Pulmonary artery endothelial cell (primary cell): Measurements from ENCODE around the gene IGLON5. TPM values are rescaled to one million over a fixed set of nuclear protein-coding genes. Genes with fewer than 3 reads are reported as not detected.

Experiments
- DNase-seq: peaks from one replicate; pipeline ENCODE4 v3.0.0-alpha.2; 2011; ENCODE audit warnings: low read depth, low spot score
- total RNA-seq: library from RNA; depleted of rRNA; stranded (reverse); fragments of >200 nt; gene quantifications from 2 replicates; pipeline ENCODE4 v1.2.3, GENCODE V29; 2014

The IGLON5 gene
- total RNA-seq, 1 donor from 2014 or later = not detected

DNA sequence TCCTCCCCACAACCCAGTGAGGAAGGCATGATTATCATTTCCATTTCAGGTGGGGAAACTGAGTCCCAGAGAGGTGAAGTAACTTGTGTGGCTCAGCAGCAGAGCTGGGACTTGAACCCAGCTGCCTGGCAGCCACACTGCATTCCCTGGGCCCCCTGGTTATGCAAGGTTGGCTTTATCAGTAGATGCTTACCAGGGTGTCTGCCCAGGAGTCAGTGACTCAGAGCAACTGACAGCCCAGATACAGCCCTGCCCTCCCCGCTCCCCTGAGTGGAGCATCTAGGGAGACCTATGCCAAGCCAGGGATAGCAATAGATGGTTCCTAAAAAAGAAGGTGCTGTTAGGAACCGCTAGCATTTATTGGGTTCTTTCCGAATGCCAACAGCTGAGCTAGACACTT, 5.9 kb downstream of the IGLON5 start:
- no peak for DNase-seq

DNA sequence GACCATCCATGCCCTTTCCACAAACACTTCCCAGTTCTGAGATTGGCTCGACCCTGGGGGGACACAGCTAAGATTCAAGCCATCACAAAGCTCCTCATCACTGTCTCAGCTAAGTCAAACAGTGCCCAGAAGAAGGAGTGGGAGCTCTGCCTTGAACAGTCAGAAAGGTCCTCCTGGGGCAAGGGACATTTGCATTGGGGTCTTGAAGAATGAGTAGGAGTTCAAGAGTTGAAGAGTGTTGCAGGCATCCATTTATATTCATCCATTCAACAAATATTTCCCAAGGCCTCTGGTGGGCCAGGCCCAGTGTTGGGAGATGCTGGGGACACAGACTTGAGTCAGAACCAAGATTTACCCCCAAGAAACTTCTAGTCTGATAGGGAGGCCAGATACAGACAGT, 6.5 kb downstream of the IGLON5 start:
- DNase-seq = no peak

DNA sequence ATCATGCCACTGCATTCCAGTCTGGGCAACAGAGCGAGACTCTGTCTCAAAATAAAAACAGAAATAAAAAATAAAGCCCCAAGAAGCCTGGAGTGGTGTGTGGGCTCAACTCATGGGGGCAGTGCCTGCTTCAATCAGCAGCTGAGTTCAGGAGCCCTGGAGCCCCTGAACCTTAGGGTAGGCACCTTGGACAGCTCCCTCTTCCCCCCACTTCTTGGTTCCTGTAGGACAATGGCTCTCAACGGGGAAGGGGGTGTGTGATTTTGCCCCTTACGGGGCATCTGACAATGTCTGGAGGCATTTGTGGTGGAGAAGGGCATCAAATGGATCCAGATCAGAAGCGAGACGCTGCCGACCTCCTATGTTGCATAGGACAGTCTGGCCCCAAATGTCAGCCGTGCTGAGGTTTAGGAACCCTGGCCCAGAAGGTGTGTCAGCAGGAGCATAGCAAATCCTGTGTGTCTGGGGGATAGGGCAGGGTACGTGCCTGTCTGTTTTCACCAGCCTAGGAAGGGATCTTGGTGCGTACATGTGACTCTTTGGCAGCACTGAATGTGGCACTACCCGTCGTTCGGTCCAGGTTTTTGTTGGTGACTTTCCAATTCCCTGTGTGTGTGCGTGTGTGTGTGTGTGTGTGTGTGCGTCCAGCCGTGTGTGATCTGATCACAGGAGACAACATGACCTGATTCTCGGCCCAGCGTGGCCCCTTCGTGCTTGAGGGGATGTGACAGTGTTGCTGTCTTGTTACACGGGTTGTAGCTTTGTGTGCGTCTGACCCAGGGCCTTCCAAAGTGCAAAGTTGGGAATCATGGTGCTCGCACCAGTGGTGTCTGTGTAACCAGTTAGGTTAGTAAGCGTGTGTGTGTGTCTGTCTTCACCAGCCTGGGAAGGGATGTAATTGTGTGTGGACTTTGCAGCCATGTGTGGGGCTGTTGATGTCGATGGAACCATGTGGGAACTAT, 7.5 kb downstream of the IGLON5 start:
- no peak for DNase-seq

DNA sequence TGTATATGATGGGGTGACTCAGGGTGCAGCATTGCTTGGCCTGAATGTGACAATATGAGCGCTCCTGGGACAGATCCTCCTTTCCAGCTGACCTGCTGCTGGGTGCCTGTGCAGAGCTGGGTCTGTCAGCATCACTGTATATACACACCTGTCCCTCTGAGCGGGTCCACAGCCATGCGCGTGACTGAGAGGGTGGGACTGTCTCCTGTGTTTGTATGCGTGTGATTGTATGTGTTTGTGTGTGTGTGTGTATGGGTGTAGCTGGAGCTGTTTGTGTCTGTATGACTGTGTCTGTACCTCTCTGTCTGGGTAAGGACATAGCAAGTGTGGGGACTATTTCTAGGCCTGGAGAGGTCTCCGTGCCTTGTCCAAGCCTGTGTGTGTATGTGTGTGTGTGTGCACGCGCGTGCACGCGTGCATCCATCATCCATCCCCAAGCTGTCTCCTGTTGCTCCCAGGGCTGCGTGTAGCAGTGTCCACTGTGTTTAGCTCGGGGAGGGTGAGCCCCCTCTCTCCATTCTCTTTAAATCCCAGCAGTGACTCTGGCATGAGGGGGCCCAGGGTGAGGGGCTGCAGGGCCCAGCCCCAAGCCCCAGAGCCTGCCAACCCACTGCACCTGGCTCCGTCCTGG, 8.3 kb downstream of the IGLON5 start:
- DNase-seq = no peak

DNA sequence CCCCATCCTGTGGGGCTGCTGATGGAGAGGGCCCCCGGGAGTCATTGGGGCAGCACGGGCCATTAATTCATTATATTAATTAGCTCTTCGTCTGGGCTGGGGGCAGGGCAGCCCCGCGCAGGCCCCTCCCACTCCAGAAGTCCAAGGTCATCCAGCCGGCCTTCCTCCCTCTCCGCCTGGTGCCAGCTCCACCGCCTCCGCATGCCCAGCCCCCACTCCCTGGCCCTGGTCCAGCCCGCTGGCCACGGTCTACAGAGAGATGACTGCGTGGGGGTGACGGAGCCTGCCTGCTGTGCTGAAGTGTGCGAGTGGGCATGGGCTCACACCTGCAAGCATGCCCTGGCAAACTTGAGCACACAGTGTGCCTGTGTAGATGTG, 8.8 kb downstream of the IGLON5 start:
- no peak for DNase-seq

DNA sequence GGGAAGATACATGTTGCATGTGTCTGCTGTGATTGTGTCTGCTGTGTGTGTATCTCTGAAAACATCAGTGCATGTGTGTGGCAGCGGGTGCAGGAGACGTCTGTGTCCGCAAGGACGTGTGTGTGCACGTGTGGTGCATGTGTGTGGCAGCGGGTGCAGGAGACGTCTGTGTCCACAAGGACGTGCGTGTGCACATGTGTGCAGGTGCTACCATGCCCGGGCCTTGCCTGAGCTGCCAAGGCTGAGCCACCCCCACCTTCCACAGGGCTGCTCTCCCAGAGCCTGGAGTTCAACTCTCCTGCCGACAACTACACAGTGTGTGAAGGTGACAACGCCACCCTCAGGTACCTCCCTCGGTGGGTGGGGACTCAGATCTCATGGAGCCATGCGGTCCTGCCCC, 10.4 kb downstream of the IGLON5 start:
- DNase-seq = no peak

DNA sequence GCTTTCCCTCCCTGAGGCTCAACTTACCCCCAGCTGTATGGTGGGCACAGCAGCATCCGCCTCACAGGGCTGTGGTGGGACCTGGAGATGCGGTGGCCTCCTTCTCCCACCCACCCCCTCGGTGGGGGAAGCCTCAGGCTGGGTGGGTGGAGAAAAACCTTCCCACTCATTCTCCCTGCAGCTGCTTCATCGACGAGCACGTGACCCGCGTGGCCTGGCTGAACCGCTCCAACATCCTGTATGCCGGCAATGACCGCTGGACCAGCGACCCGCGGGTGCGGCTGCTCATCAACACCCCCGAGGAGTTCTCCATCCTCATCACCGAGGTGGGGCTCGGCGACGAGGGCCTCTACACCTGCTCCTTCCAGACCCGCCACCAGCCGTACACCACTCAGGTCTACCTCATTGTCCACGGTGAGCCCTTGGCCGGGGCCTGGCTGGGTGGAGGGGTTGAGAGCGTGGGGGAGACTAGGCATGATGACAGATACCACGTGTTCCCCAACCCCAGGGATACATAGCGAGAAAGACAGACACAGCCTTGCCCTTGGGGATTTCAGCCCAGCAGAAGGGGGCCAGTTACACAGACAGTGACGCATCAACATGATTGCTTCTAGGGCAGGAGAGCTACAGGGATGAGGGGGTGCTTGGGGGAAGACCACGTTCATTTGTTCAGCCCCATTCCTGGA, 12.2 kb downstream of the IGLON5 start:
- DNase-seq = no peak

DNA sequence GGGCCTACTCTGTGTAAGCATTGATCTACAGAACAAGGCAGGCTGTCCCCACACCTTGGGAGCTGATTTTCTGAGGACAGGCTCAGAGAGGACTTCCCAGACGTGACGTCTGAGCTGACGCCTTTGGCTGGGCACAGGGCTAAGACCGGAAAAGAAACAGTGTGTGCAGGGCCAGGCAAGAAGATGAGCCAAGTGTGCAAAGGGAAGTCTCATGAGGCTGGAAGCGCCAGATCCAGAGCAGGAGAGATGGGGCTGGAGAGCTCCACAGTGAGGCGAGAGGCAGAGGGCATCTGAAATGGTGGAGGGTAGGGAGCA, 12.7 kb downstream of the IGLON5 start:
- DNase-seq = no peak

DNA sequence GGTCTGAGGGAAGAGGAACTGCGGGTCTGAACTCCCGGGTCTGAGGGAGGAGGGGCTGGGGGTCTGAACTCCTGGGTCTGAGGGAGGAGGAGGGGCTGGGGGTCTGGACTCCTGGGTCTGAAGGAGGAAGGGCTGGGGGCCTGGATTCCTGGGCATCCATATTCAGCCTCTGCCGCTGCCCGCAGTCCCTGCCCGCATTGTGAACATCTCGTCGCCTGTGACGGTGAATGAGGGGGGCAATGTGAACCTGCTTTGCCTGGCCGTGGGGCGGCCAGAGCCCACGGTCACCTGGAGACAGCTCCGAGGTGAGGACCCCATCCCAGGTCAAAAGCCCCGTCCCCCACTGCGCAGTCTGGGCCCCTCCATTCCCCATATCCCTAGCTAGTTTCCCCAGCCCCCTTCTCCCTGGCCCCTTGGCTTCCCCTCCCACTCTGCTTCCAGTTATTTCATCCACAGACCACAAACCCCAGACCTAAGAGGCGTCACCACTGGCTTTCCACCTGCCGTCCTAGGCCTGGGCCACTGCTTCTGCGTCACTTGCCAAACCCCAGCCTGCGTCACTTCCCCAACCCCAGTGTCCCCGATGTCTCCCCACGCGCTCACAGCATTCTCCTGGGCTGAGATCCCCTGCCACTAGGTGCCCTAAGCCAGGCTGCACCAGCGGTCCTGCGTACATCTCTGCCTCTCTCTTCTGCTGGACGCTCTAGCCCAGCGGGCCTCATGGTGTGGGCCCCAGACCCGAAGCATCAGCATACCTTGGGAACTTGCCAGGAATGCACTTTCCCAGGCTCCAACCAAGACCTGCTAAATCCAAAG, 13.9 kb downstream of the IGLON5 start:
- DNase-seq = no peak

DNA sequence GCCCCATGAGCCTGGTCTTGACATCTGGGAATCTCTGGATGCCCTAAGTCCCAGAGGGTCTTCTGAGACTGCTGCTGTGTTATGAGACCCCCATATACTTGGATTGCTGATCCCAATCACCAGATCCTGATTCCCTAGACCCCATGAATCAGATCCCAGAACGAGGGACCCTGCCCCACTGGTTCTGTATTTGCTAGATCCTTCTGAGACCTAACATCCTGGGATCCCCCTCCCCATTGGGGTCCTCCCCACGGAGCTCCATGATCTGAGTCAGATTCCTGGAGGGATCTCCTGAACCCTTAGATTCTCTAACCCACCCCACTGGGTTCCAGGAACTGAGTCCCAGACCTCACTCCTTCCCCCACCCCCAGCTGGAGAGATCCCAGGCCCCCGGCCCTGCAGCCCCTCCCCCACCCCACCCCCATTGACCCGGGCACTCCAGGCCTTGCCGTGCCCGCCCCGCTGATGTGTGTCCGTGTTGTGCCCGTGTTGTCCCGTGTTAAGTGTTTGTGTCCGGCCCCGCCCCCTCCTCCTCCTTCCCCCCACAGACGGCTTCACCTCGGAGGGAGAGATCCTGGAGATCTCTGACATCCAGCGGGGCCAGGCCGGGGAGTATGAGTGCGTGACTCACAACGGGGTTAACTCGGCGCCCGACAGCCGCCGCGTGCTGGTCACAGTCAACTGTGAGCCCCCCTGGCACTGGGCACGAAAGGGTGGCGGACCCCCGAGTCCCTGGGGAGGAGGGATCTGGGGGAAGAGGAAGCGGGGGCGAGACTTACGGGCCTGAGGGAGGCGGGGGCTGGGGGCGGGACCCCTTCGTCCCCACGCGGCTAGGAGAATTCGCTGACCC, 15.0 kb downstream of the IGLON5 start:
- no peak for DNase-seq

DNA sequence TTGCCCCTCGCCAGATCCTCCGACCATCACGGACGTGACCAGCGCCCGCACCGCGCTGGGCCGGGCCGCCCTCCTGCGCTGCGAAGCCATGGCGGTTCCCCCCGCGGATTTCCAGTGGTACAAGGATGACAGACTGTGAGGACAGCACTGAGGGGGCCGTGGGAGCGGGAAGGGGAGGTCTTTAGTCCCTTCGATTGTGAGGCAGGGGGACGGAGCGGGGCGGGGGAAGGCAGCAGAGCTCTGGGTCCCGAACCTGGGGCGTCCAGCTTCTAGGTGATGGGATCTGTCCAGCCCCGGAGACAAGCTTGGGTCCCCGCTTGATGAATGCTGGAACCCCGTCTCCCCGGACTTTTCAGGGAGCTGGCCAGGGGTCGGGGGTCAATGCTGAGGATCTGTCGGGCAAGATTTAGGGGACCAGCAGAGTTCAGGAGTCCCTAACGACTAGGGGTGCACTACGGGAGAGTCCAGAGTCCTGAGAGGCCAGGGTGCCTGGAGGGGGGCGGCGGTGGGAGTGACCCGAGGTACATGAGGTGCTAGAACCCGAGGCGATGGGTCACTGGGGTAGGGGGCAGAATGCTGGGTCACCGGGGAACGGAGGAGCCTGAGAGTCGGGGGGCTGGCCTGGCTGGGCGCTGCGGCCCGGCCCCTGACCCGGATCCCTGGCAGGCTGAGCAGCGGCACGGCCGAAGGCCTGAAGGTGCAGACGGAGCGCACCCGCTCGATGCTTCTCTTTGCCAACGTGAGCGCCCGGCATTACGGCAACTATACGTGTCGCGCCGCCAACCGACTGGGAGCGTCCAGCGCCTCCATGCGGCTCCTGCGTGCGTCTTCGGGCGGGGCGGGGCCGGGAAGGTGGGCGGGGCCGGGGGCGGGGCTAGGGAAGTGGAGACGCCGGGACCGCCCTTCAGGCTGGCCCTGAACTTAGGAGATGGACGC, 15.9 kb downstream of the IGLON5 start:
- no peak for DNase-seq

DNA sequence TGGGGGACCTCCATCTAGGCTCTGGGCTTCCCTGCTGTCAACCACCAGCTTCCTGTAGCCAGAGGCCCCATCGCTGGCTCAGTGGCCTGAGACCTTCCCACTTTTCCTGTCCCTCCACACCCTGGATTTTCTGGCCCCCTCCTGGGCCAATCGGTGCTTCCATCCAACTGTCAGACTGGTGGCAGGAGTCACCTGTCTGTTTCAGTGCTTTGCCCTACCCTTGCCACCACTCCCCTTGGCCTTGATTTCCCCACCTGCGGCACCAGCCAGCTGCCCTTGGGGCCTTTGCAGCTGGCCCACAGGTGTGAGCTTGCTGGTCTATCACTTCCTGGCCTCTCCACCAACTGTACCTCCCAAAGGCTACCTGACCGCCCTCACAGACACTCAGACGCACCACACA, 18.0 kb downstream of the IGLON5 start:
- DNase-seq = no peak

DNA sequence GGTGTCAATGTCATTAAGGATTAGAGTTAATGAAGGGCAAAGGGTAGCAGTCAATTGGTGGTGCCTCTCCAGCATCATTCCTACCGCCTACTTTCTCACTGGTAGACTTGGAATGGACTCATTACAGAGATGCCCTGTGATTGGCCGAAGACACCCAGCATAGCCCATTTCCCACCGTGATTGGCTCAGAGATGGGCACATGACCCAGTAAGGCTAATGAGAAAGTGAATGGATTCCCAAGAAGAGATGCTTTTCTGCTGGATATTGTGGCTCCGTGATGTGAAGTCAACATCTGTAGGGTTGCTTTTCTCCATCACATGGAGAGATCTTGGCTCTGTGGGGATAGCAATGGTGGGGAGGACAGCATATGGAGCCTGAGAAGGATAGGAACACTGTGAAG, 18.9 kb downstream of the IGLON5 start:
- DNase-seq = no peak

DNA sequence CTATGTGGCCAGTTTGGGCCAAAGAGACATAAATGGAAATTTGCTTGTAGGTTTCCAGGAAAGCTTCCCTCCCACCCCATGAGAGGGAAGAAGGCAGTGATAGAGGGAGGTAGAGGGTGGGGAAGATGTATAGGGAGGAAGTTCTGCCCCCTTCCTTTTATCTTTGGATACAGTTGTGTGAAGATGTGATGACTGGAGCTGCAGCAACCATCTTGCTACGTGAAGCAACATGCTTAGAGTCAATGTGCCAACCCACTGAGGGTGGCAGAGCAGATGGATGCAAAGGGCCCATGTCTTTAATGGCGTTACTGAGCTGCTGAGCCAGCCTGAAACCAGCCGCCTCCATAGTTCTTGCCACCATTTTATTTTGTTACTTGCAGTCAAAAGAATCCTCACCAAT, 19.7 kb downstream of the IGLON5 start:
- DNase-seq = no peak

DNA sequence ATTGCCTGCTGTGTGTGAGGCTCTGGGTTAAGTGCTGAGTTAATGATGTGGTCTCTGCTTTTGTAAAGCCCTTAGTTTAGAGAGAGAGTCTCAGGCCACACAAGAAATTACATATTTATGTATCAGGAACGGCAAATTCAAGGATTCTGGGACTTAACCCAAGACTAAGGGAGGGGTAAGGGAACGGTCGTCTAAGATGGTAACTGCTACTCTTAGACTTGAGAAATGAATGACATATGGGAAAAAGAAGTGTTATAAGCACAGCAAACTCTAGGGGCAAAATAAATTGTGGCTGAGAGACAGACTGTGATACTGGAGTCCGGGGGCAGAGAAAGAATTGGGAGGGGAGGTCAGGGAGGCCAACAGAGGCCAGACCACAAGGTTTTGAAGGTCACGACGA, 20.3 kb downstream of the IGLON5 start:
- DNase-seq = no peak

DNA sequence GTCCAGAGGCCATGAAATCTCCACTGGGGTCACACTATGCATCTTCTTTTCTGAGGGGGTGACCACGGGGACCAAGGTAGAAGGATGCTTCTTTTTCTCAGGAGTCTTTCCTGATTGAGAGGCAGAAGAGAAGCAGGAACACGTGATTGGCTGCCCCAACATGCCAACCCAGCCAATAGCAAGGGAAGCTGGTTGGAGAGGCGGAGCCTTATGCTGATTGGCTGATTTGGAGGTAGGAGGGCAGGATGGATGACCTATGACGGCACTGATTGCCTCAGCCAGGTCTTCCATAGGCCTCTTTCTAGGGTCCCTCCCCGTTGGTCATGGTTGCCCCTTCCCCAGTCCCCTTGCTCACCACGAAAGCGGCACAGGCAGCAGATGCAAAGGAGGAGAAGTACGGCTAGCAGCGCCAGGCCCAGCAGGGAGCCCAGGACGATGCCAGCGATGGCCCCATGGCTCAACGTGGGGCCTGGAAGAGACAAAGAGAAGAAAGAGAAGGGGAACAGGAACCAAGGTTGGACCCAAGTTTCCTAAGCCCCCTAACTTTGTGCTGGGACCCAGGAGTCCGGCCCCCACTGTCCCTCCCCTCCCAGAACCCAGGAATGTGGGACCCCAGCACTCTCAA, 22.5 kb downstream of the IGLON5 start:
- DNase-seq = no peak

DNA sequence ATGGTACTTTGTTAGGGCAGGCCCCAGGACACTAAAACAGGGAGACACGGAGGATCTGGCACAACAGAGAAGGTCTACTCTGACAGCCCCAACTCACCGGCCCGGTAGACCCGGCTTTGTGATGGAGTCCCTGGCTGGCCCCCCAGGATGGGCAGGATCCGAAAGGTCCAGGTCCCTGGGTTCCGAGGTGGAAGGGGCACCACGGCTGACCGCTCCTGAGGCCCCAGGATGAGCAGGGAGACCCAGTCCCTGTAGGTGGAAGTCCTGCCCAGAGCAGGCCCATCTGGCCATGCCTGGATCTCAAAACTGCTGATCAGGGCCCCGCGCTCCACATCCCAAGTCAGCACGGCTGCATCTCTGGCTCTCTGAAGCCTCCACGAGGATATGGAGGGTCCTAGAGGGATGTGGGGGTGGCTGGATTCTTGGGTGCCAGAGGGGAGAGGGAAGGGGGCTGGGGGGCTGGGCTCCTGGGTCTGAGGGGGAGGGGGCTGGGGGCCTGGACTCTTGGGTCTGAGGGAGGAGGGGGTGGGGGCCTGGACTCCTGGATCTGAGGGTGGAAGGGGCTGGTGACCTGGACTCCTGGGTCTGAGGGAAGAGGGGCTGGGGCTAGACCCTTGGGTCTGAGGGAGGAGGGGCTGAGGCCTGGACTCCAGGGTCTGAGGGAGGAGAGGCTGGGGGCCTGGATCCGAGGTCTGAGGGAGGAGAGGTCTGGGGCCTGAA, 25.9 kb downstream of the IGLON5 start:
- DNase-seq = no peak

DNA sequence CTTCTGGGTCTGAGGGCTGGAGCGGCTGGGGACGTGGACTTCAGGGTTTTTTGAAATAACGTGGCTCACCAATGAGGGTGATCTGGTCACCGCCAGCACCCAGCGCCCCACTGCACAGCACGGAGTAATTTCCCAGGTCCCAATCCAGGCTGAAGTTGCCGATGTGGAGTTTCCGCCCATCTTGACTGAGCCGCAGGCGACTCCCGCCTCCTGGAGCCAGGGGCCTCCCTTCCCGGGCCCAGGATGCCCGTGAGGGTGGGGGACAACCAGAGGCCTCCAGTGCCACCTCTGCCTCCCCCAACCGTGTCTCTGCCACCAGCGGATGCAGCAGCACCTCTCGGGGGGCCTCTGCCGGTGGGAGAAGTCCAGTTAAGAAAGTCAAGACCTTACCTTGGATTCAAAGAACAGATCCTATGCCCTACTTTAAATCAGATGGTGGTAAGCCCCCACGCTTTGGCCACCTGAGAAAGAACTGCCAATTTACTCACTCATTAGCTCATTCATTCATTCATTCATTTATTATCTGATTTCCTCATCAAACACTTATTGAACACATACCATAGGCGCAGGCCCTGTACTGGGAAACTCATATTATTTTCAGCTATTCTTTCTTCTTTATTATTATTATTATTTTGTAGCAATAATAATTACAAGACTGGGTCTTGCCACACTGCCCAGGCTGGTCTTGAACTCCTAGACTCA, 26.6 kb downstream of the IGLON5 start:
- DNase-seq = no peak
